Measurements from ENCODE around the gene PNPLA7.
A peak's percentile ranks its signal among the peaks of the same experiment; 100 is the strongest.
"Not testable (repeated sequence)": the region's sequence is repeated elsewhere in the genome, so short reads cannot be mapped to it uniquely, and the experiment has no call there.

PNPLA7 gene

DNA sequence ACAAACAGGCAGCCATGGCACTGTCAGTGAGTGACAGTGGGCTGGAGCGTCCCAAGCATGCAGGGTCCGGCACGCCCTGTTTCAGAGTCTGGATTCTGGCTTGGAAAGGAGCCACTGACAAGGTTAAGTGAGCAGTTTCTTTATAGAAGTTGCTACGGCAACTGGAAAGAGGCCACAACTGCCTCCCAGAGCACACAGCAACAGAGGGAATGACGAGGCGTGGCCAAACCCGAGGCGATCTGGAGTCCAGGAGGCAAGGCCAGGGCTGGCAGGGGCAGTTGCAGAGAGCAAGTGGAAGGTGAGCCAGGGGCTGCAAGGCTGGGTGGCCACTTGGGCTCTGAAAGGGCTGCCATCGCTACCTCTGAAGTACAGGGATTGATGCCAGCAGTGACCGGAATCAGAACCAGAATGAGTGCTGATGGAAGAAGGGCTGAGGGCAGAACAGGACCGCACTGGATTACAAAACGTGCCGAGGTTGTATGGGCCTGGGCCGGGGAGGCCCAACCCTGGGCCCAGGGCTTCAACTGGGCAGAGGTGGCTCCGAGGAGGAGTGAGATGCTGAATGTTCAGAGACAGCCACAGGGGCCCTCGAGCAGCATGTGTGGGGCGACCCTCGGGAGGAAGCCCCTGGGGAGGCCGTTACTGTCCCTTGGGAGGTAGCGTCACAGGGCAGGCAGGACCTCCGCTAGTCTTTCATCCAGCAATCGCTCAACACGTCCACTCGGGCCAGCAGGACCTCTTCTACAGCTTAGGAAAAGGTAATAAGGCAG lies 6.1 kb upstream of the PNPLA7 start:
- TF ChIP-seq, protein P1, sequence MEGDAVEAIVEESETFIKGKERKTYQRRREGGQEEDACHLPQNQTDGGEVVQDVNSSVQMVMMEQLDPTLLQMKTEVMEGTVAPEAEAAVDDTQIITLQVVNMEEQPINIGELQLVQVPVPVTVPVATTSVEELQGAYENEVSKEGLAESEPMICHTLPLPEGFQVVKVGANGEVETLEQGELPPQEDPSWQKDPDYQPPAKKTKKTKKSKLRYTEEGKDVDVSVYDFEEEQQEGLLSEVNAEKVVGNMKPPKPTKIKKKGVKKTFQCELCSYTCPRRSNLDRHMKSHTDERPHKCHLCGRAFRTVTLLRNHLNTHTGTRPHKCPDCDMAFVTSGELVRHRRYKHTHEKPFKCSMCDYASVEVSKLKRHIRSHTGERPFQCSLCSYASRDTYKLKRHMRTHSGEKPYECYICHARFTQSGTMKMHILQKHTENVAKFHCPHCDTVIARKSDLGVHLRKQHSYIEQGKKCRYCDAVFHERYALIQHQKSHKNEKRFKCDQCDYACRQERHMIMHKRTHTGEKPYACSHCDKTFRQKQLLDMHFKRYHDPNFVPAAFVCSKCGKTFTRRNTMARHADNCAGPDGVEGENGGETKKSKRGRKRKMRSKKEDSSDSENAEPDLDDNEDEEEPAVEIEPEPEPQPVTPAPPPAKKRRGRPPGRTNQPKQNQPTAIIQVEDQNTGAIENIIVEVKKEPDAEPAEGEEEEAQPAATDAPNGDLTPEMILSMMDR (IDR thresholded peaks at IDR 0.05; ENCODE audit: low read depth, low read length) = no peak
- no peak overlapping the region for H3K4me3 ChIP-seq (ENCODE audit: low read depth, low read length)

DNA sequence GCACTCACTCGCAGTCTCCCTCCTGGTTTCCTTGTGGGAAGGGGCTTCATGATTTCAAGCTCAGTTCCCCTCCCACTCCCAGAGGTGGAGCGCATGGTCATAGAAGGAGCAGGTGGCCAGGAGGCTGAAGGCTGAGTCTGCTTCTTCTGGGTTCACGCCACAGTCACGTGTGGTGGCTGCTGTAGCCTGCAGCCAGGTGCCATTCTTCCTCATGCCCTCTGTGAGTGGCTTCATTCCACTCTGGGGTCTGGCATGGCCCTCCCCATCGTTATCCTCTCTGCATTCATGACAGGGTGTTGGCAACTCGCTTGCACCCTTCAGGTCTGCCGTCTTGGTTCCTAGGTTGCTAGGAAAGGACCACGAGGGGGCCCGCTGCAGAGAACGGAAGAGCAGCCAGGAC lies 5.0 kb upstream of the PNPLA7 start:
- H3K4me3 ChIP-seq (ENCODE audit: low read depth, low read length) = no peak overlapping the region
- TF ChIP-seq, protein P1 (IDR thresholded peaks at IDR 0.05; ENCODE audit: low read depth, low read length) = no peak

DNA sequence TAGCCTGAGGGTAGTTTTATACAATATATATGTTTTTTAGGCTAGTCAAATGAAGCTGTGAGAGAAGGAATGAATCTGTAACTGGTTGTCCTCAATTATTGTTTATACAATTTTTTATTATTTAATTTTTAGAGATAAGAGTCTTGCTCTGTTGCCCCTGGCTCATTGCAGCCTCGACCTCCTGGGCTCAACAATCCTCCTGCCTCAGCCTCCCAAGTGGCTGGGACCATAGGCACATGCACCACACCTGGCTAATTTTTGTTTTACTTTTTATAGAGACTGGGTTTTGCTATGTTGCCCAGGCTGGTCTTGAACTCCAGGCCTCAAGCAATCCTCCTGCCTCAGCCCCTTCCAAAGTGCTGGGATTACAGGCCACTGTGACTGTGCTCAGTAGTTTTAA lies 4.1 kb upstream of the PNPLA7 start:
- TF ChIP-seq, protein P1 (IDR thresholded peaks at IDR 0.05; ENCODE audit: low read depth, low read length) = no peak
- H3K4me3 ChIP-seq (ENCODE audit: low read depth, low read length) = no peak overlapping the region

DNA sequence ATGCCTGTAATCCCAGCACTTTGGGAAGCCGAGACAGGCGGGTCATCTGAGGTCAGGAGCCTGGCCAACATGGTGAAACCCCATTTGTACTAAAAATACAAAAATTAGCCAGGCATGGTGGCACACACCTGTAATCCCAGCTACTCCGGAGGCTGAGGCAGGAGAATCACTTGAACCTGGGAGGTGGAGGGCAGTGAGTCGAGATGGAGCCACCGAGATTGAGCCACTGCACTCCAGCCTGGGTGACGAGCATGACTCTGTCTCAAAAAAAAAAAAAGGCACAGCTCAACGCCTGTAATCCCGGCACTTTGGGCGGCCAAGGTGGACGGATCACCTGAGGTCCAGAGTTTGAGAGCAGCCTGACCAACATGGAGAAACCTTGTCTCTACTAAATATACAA lies 3.5 kb upstream of the PNPLA7 start:
- H3K4me3 ChIP-seq (ENCODE audit: low read depth, low read length) = not testable (repeated sequence)

DNA sequence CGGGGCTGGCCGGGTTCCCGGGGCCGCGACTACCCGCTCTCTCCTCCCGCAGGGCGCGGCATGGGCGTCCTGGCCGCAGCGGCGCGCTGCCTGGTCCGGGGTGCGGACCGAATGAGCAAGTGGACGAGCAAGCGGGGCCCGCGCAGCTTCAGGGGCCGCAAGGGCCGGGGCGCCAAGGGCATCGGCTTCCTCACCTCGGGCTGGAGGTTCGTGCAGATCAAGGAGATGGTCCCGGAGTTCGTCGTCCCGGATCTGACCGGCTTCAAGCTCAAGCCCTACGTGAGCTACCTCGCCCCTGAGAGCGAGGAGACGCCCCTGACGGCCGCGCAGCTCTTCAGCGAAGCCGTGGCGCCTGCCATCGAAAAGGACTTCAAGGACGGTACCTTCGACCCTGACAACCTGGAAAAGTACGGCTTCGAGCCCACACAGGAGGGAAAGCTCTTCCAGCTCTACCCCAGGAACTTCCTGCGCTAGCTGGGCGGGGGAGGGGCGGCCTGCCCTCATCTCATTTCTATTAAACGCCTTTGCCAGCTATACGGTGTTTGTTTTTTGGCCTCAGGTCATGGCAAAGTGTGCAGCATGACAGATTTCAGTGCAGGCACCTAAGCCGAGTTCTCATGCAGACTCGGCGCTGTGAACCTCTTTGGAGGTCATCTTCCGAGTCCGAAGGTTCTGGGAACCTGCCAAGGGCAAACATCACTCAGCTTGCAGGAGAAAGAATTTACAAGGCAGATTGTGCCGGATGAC lies 2.0 kb upstream of the PNPLA7 start:
- peak overlapping the region; percentile 66 for H3K4me3 ChIP-seq (ENCODE audit: low read depth, low read length)
- TF ChIP-seq, protein P1 (IDR thresholded peaks at IDR 0.05; ENCODE audit: low read depth, low read length) = no peak

DNA sequence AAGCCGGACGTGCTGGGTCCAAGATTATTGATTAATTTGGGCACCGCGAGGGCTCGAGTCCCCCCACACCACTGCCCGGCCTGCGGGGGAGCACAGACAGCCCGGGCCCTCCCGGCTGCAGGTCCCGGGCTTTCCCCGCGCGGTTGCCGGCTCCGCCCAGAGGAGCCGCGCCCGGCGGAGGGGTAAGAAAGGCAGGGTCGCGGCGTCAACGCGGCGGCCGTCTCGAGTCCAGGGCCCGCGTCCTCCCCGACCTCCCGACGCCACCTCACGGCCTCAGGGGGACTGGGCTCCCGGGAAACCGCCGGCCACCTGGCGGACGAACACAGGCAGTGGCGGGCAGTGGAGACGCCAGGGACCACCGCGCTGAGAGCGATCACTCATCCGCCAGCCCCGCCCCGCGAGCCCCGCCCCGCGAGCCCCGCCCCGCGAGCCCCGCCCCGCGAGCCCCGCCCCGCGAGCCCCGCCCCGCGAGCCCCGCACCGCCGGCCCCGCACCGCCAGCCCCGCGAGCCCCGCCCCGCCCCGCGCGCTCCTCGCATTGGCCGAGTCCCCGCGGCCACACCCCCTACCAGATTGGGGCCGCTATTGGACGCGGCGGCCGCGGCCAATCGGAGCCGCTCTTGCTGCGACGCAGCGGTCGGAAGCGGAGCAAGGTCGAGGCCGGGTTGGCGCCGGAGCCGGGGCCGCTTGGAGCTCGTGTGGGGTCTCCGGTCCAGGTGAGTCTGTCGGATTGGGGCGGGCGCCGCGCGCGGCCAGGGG lies 1.2 kb upstream of the PNPLA7 start, which contains the start of gene MRPL41:
Gene MRPL41 (plus strand): TSS at position 616 of the 758 bp plus-strand sequence. CDS start 203 bp downstream, outside the sequence.
- peak within 1 kb of the TSS; percentile 70 for H3K4me3 ChIP-seq (ENCODE audit: low read depth, low read length)
- TF ChIP-seq, protein P1 (IDR thresholded peaks at IDR 0.05; ENCODE audit: low read depth, low read length) = 0 out of 2 replicates have a peak, but pooled peaks have one; percentile 36

DNA sequence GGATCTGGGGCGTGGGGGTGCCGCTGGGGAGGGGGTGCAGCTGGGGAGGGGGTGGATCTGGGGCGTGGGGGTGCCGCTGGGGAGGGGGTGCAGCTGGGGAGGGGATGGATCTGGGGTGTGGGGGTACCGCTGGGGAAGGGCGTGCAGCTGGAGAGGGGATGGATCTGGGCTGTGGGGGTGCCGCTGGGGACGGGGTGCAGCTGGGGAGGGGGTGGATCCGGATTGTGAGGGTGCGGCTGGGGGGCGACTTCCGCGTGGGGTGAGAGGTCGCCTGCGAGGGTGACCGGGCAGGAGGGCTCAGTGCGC lies 709 bp upstream of the PNPLA7 start:
- peak overlapping the region; percentile 70 for H3K4me3 ChIP-seq (ENCODE audit: low read depth, low read length)
